Activated naive CD8-positive, alpha-beta T cell treated with anti-CD3 and anti-CD28 coated beads for 36 hours (primary cell): ENCODE results near the gene MRM1. TPM values are rescaled to one million over a fixed set of nuclear protein-coding genes. Genes with fewer than 3 reads are reported as not detected.

Source experiments
- DNase-seq: peaks from one replicate; pipeline ENCODE4 v3.0.0; 2021
- H3K27ac Mint-ChIP-seq: one replicate; pipeline ENCODE4 v1.8.0; 2022; ENCODE audit warnings: mild to moderate bottlenecking, moderate library complexity, mixed read lengths
- H3K27me3 Mint-ChIP-seq: one replicate; pipeline ENCODE4 v1.8.0; 2022; ENCODE audit warnings: mild to moderate bottlenecking, mixed read lengths
- H3K36me3 Mint-ChIP-seq: one replicate; pipeline ENCODE4 v1.8.0; 2021; ENCODE audit warnings: mild to moderate bottlenecking, mixed read lengths
- H3K4me1 Mint-ChIP-seq: one replicate; pipeline ENCODE4 v1.8.0; 2021; ENCODE audit warnings: mixed read lengths
- H3K4me3 Mint-ChIP-seq: one replicate; pipeline ENCODE4 v1.8.0; 2022; ENCODE audit warnings: mild to moderate bottlenecking, moderate library complexity, mixed read lengths
- H3K9me3 Mint-ChIP-seq: one replicate; pipeline ENCODE4 v1.8.0; 2022; ENCODE audit warnings: mixed read lengths
- total RNA-seq, 2 experiments: library from RNA; stranded (reverse); gene quantifications; one replicate each; pipeline ENCODE4 v1.2.3, GENCODE V29; 2021

The MRM1 gene
- total RNA-seq, 2 experiments from 2014 or later, result 24.4 to 26.4 TPM

GRCh38 chr17:36611345-36612072, 10.1 kb downstream of the MRM1 start:
- Mint-ChIP-seq H3K27me3 (no peaks in the 10 kb centered on the region), H3K36me3 (peaks cover 11% of the 10 kb centered on the region), H3K27ac (no peak overlapping the region), H3K4me3 (no peak overlapping the region), H3K4me1 (peaks cover 14% of the 10 kb centered on the region), H3K9me3 (no peaks in the 10 kb centered on the region)
- DNase-seq, result no peak

DNA sequence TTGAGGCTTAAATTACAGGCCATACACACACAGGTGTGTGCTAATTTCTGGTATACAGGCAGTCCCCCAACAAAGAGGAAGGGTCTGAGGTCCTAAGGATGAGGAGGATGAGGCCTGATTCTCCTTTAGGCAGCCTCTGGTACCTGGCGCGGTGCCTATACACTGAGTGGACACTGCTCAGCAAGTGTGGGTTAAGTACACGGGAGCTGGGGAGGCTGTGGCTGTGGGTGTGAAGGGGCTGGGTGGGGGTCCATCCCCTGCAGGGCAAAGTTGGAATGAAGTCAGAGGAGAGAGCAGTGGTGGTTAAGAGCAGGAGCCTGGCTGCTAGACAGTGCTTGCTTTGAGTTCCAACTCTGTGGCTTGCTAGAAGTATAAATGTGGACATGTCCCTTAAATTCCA, 10.9 kb downstream of the MRM1 start:
- H3K27me3 Mint-ChIP-seq, result no peaks in the 10 kb centered on the region

DNA sequence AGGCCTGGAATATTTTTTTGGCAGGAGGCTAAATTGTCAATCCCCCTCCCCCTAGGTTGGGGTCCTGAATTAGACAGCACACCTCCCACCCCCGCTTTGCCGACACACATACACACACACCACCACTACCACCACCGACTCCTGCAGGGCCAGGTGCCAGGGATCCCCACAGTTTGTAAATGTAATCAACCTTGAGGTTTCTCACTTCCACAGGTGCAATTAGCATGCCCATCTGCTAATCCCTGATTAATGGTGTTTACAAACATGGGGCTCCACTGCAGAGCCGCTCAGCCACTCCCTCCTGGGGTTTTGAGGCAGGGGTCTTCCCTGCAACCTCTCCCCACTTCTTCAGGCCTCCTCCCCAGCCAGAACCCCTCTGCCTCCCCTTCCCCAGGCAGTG, 11.8 kb downstream of the MRM1 start:
- DNase-seq, result no peak
- no peaks in the 10 kb centered on the region for H3K27me3 Mint-ChIP-seq
- H3K27ac Mint-ChIP-seq, result no peak overlapping the region
- H3K36me3 Mint-ChIP-seq, result peaks cover 10% of the 10 kb centered on the region
- peaks cover 8% of the 10 kb centered on the region for H3K4me1 Mint-ChIP-seq
- no peak overlapping the region for H3K4me3 Mint-ChIP-seq
- no peaks in the 10 kb centered on the region for H3K9me3 Mint-ChIP-seq

More for the DNA sequence above, 10.9 kb downstream of the MRM1 start:
- Mint-ChIP-seq H3K27ac (no peak overlapping the region), H3K36me3 (peaks cover 11% of the 10 kb centered on the region), H3K4me1 (peaks cover 14% of the 10 kb centered on the region), H3K4me3 (no peak overlapping the region), H3K9me3 (no peaks in the 10 kb centered on the region)
- DNase-seq, result no peak

DNA sequence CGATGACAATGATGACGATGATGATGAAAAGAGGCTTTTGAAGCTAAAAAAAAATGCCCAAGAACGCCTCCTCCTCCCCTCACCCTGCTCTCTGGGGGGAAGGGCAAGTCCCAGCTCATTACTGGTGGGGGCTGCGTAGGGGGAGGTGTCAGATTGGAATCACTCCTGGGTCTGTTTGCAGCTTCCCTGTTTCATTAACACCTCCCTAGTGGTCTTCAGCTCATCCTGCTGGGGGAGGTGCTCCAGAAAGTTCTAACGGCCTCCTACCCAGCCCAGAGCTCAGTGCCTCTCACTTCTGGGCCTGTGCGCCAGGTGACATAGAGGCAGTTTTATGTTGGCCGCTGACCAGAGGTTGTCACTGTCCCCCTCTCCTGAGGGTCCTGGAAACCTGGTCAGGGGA, 12.7 kb downstream of the MRM1 start:
- no peak for DNase-seq
- no peak overlapping the region for H3K4me3 Mint-ChIP-seq
- H3K4me1 Mint-ChIP-seq, result peaks cover 2% of the 10 kb centered on the region
- peaks cover 2% of the 10 kb centered on the region for H3K36me3 Mint-ChIP-seq
- no peaks in the 10 kb centered on the region for H3K9me3 Mint-ChIP-seq
- H3K27ac Mint-ChIP-seq, result no peak overlapping the region
- H3K27me3 Mint-ChIP-seq, result no peaks in the 10 kb centered on the region

GRCh38 chr17:36614933-36615332, 13.6 kb downstream of the MRM1 start:
- Mint-ChIP-seq H3K27me3 (no peaks in the 10 kb centered on the region), H3K36me3 (peaks cover 2% of the 10 kb centered on the region), H3K27ac (no peak overlapping the region), H3K4me1 (peaks cover 2% of the 10 kb centered on the region), H3K4me3 (no peak overlapping the region), H3K9me3 (no peaks in the 10 kb centered on the region)
- DNase-seq, result no peak

DNA sequence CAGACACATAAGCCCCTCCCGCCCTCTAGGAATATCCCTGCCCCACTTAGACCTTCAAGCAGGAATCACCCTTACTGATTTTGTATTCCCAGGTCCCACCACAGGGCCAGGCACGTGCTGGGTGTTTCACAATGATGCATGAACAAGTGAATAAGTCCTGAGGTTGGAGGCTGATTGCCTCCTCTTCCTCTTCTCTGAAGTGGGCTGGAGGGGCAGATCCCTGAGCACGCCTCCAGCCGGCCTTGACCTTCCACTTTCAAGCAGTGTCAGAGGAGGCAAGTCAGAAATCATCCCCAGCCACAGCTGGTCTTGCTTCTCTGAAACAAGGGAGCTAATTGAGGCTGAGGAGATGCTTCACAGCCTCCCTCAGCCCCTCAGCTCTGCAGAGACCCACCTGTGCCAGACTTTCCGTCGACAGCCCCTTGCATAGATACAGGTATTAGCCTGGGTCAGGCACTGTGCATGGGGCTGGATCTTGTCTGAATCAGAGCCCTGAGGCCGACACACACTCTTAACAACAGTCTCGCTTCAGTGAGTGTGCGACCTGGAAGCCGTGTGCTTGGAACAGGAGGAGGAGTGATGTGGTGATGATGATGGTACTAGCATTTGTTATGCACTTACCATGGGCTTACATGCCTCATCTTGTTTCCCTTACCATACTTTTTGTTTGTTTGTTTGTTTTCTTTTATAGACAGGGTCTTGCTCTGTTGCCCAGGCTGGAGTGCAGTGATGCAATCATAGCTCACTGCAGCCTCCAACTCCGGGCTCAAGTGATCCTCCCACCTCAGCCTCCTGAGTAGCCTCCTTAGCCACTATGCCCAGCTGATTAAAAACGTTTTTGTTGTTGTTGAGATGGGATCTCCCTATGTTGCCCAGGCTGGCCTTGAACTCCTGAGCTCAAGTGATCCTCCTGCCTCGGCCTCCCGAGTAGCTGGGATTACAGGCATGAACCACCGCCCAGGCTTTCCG, 15.0 kb downstream of the MRM1 start:
- Mint-ChIP-seq H3K27me3 (no peaks in the 10 kb centered on the region), H3K36me3 (no peaks in the 10 kb centered on the region), H3K9me3 (no peaks in the 10 kb centered on the region)

GRCh38 chr17:36617773-36618172, 16.4 kb downstream of the MRM1 start:
- Mint-ChIP-seq H3K27ac (no peak overlapping the region), H3K4me1 (no peaks in the 10 kb centered on the region), H3K36me3 (no peaks in the 10 kb centered on the region), H3K9me3 (no peaks in the 10 kb centered on the region), H3K4me3 (no peak overlapping the region), H3K27me3 (no peaks in the 10 kb centered on the region)
- DNase-seq, result no peak

More for the DNA sequence above, 15.0 kb downstream of the MRM1 start:
- DNase-seq, result no peak
- Mint-ChIP-seq H3K4me1 (no peaks in the 10 kb centered on the region), H3K4me3 (no peak overlapping the region), H3K27ac (no peak overlapping the region)

GRCh38 chr17:36623281-36623680, 21.9 kb downstream of the MRM1 start:
- no peaks in the 10 kb centered on the region for H3K4me1 Mint-ChIP-seq
- no peak overlapping the region for H3K27ac Mint-ChIP-seq
- no peaks in the 10 kb centered on the region for H3K27me3 Mint-ChIP-seq
- H3K36me3 Mint-ChIP-seq, result no peaks in the 10 kb centered on the region
- H3K9me3 Mint-ChIP-seq, result no peaks in the 10 kb centered on the region
- no peak overlapping the region for H3K4me3 Mint-ChIP-seq
- no peak for DNase-seq

- H3K4me3 Mint-ChIP-seq, result no peak overlapping the region
- H3K27ac Mint-ChIP-seq, result no peak overlapping the region
- no peak for DNase-seq
Measured at GRCh38 chr17:36625188-36625587, 23.8 kb downstream of the MRM1 start.

GRCh38 chr17:36627101-36627500, 25.7 kb downstream of the MRM1 start:
- H3K27me3 Mint-ChIP-seq, result no peaks in the 10 kb centered on the region
- no peak for DNase-seq
- H3K27ac Mint-ChIP-seq, result no peak overlapping the region
- H3K4me1 Mint-ChIP-seq, result no peaks in the 10 kb centered on the region
- H3K9me3 Mint-ChIP-seq, result no peaks in the 10 kb centered on the region
- H3K4me3 Mint-ChIP-seq, result no peak overlapping the region
- no peaks in the 10 kb centered on the region for H3K36me3 Mint-ChIP-seq

More at GRCh38 chr17:36625188-36625587, 23.8 kb downstream of the MRM1 start:
- H3K27me3 Mint-ChIP-seq, result no peaks in the 10 kb centered on the region
- H3K36me3 Mint-ChIP-seq, result no peaks in the 10 kb centered on the region
- no peaks in the 10 kb centered on the region for H3K9me3 Mint-ChIP-seq
- H3K4me1 Mint-ChIP-seq, result no peaks in the 10 kb centered on the region

- Mint-ChIP-seq H3K4me1 (no peaks in the 10 kb centered on the region), H3K27ac (no peak overlapping the region), H3K27me3 (peaks cover 4% of the 10 kb centered on the region), H3K4me3 (no peak overlapping the region), H3K9me3 (no peaks in the 10 kb centered on the region), H3K36me3 (no peaks in the 10 kb centered on the region)
- no peak for DNase-seq
Measured at GRCh38 chr17:36628576-36628975, 27.2 kb downstream of the MRM1 start.

GRCh38 chr17:36629252-36629847, 28.0 kb downstream of the MRM1 start:
- Mint-ChIP-seq H3K9me3 (no peaks in the 10 kb centered on the region), H3K36me3 (no peaks in the 10 kb centered on the region), H3K4me3 (no peak overlapping the region), H3K4me1 (no peaks in the 10 kb centered on the region), H3K27ac (no peak overlapping the region), H3K27me3 (peaks cover 4% of the 10 kb centered on the region)
- peak; percentile 76 for DNase-seq

DNA sequence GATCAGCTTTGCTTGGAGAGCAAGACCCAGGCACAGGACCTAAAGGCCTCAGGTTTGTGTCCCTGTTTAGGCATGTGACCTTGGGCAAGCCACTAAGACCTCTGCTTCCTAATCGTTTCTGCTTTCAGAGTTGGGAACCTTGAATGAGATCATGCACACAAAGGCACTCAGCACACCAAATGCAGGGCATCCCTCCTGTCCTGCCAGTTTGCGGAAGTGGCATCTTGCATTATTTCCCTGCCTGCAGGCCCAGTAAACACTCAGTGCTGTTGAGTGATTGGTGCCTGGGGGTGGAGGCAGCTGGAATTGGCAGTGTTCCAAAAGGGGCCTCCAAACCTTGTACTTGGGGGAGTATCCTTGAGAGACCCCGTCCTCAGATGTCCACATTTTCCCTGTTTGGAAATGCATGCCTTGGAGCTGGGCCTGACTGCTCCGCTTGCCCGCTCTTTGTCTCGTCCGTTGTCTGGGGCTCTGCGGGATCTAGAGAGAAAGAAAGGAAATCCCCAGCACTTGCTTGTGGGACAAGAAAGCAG, 28.7 kb downstream of the MRM1 start:
- Mint-ChIP-seq H3K4me1 (no peaks in the 10 kb centered on the region), H3K9me3 (no peaks in the 10 kb centered on the region), H3K36me3 (no peaks in the 10 kb centered on the region), H3K4me3 (no peak overlapping the region), H3K27me3 (peaks cover 4% of the 10 kb centered on the region), H3K27ac (no peak overlapping the region)
- DNase-seq, result no peak

DNA sequence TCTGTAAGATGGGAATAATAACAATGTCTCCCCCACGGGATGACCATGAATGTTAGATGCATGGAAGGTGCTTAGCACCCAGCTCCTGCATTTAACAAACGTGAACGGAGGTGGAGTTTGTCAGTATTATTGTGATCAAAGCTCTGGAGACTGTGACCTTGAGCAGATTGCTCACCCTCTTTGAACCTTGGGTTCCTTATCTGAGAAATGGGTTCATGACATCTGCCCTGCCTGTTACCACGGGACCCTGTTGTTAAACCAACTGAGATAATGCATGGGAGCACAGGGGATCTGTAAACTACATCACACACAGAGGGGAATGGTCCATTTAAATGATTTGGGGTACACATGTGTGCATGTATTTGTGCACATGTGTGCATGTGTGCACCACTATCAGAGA, 29.6 kb downstream of the MRM1 start:
- Mint-ChIP-seq H3K9me3 (no peaks in the 10 kb centered on the region), H3K4me3 (no peak overlapping the region), H3K4me1 (no peaks in the 10 kb centered on the region), H3K27me3 (peaks cover 4% of the 10 kb centered on the region), H3K27ac (no peak overlapping the region), H3K36me3 (no peaks in the 10 kb centered on the region)
- no peak for DNase-seq
